Activated CD4-positive, alpha-beta T cell treated with anti-CD3 and anti-CD28 coated beads for 48 hours (primary cell): ENCODE data around the gene TBC1D3B.
"Not testable (repeated sequence)": the region's sequence is repeated elsewhere in the genome, so short reads cannot be mapped to it uniquely, and the experiment has no call there.

Source experiments
- DNase-seq: peaks from one replicate; pipeline ENCODE4 v3.0.0-alpha.2; 2020

The TBC1D3B gene

GRCh38 chr17:36198831-36199465 lies 22.5 kb upstream of the TBC1D3B start:
- peak; percentile 25 for DNase-seq

- no peak for DNase-seq
These were observed 20.9 kb upstream of the TBC1D3B start for GRCh38 chr17:36197387-36197703.

GRCh38 chr17:36196131-36196486 lies 19.7 kb upstream of the TBC1D3B start:
- no peak for DNase-seq

- no peak for DNase-seq
These were observed 19.1 kb upstream of the TBC1D3B start for GRCh38 chr17:36195434-36196130.

GRCh38 chr17:36194832-36195433 lies 18.5 kb upstream of the TBC1D3B start:
- not testable (repeated sequence) for DNase-seq

- not testable (repeated sequence) for DNase-seq
These were observed 17.9 kb upstream of the TBC1D3B start for GRCh38 chr17:36194147-36194831.

- no peak for DNase-seq
These were observed 16.9 kb upstream of the TBC1D3B start for GRCh38 chr17:36193216-36193775.

- DNase-seq = not testable (repeated sequence)
These were observed 14.3 kb upstream of the TBC1D3B start for GRCh38 chr17:36190549-36191330.

GRCh38 chr17:36189993-36190392 lies 13.6 kb upstream of the TBC1D3B start:
- DNase-seq = not testable (repeated sequence)

GRCh38 chr17:36188891-36189306 lies 12.5 kb upstream of the TBC1D3B start:
- peak; percentile 12 for DNase-seq

GRCh38 chr17:36187943-36188665 lies 11.7 kb upstream of the TBC1D3B start:
- not testable (repeated sequence) for DNase-seq

GRCh38 chr17:36186810-36187763 lies 10.7 kb upstream of the TBC1D3B start:
- DNase-seq = not testable (repeated sequence)

- no peak for DNase-seq
These were observed 9.0 kb upstream of the TBC1D3B start for GRCh38 chr17:36185416-36185815.

- no peak for DNase-seq
These were observed 7.8 kb upstream of the TBC1D3B start for GRCh38 chr17:36184023-36184765.

- DNase-seq = peak; percentile 22
These were observed 6.8 kb upstream of the TBC1D3B start for GRCh38 chr17:36183001-36183971.

- no peak for DNase-seq
These were observed 6.0 kb upstream of the TBC1D3B start for GRCh38 chr17:36182176-36183000.

- DNase-seq = not testable (repeated sequence)
These were observed 5.2 kb upstream of the TBC1D3B start for GRCh38 chr17:36181446-36182175.
